PC-9 (cell line): ENCODE results near the gene OBSCN.

Source experiments
- CTCF ChIP-seq: fragments of 200-600 bp; sonication (generic); conservative IDR thresholded peaks from 2 replicates; pipeline ENCODE4 v1.6.1; 2017; ENCODE audit warnings: mixed run types, antibody characterized with exemption, mild to moderate bottlenecking, moderate library complexity
- EZH2 ChIP-seq: fragments of 200-600 bp; sonication (generic); IDR thresholded peaks from 2 replicates; pipeline ENCODE4 v1.8.0; 2017; ENCODE audit warnings: antibody characterized with exemption, low read depth

- no peak for TF ChIP-seq EZH2
- no peak for TF ChIP-seq CTCF
Observed at GRCh38 chr1:228219245-228219961, 11.6 kb downstream of the OBSCN start.
